IMR-90 (cell line): Measurements from ENCODE around the gene FLCN. TPM values are rescaled to one million over a fixed set of nuclear protein-coding genes. Genes with fewer than 3 reads are reported as not detected.
A peak's percentile ranks its signal among the peaks of the same experiment; 100 is the strongest.

Experiments
- ATAC-seq: fragments of 200-7000 bp; cut with Tn5 transposase; 2 replicates; pipeline ENCODE4 v1.9.1; 2020; ENCODE audit warnings: low read depth, mild to moderate bottlenecking, moderate library complexity
- BruUV-seq: library from RNA; stranded (reverse); fragments of 400-500 nt; replicated peaks from 2 replicates; lab custom pipeline; 2021; lab: Mats Ljungman, UMichigan
- CTCF ChIA-PET: fragments of 300-600 bp; formaldehyde crosslinking; extraction: SDS; loops from one replicate; lab custom pipeline; 2021; ENCODE audit warnings: antibody characterized with exemption; lab: Yijun Ruan, JAX
- POLR2A ChIA-PET: fragments of 300-600 bp; sonication (Branson Sonifier 250); formaldehyde crosslinking; loops from one replicate; lab custom pipeline; 2022; ENCODE audit warnings: antibody characterized with exemption; ENCODE audit not compliant: unreplicated experiment; lab: Charles Lee
- DNase-seq: peaks from one replicate; pipeline ENCODE4 v3.0.0; 2013
- H2AFZ ChIP-seq: replicated peaks from 2 replicates; pipeline ENCODE3; 2013; ENCODE audit warnings: low read length, mild to moderate bottlenecking; ENCODE audit not compliant: poor library complexity
- H2AK5ac ChIP-seq: 2 replicates; pipeline ENCODE4 v1.6.1; 2013; ENCODE audit warnings: low read depth, low read length, inconsistent platforms
- H2AK9ac ChIP-seq: replicated peaks from 2 replicates; pipeline ENCODE3; 2013; ENCODE audit warnings: mild to moderate bottlenecking, low read depth, low read length, moderate library complexity; ENCODE audit not compliant: poor library complexity
- H2BK120ac ChIP-seq: 2 replicates; pipeline ENCODE4 v1.6.1; 2013; ENCODE audit warnings: low read depth, low read length, inconsistent platforms
- H2BK15ac ChIP-seq: 3 replicates; pipeline ENCODE4 v1.6.1; 2013; ENCODE audit warnings: low read depth, low read length, inconsistent platforms
- H2BK20ac ChIP-seq: 2 replicates; pipeline ENCODE4 v1.6.1; 2013; ENCODE audit warnings: low read depth, mild to moderate bottlenecking, inconsistent platforms, low read length, moderate library complexity
- H2BK5ac ChIP-seq: 2 replicates; pipeline ENCODE4 v1.6.1; 2013; ENCODE audit warnings: mild to moderate bottlenecking, low read depth, low read length, inconsistent platforms; ENCODE audit not compliant: poor library complexity, severe bottlenecking
- H3K14ac ChIP-seq: replicated peaks from 2 replicates; pipeline ENCODE4 v1.6.1; 2013; ENCODE audit warnings: low read depth, low read length, inconsistent platforms
- H3K18ac ChIP-seq: 2 replicates; pipeline ENCODE4 v1.6.1; 2013; ENCODE audit warnings: low read depth, low read length, control low read depth
- H3K23ac ChIP-seq: 2 replicates; pipeline ENCODE4 v1.6.1; 2013; ENCODE audit warnings: low read depth, low read length, inconsistent platforms
- H3K27ac ChIP-seq: 2 replicates; pipeline ENCODE4 v1.5.1; 2013; ENCODE audit warnings: mild to moderate bottlenecking, control low read depth, low read length; ENCODE audit not compliant: insufficient read depth
- H3K27me3 ChIP-seq: 2 replicates; pipeline ENCODE4 v1.6.1; 2013; ENCODE audit warnings: low read length; ENCODE audit not compliant: control insufficient read depth, insufficient read depth
- H3K36me3 ChIP-seq: 2 replicates; pipeline ENCODE4 v1.6.1; 2013; ENCODE audit warnings: low read length, mixed read lengths; ENCODE audit not compliant: control insufficient read depth, insufficient read depth
- H3K4ac ChIP-seq: 2 replicates; pipeline ENCODE4 v1.6.1; 2013; ENCODE audit warnings: low read depth, low read length, inconsistent platforms
- H3K4me1 ChIP-seq: 2 replicates; pipeline ENCODE4 v1.6.1; 2013; ENCODE audit warnings: low read length, mixed read lengths; ENCODE audit not compliant: control insufficient read depth, insufficient read depth
- H3K4me2 ChIP-seq: 2 replicates; pipeline ENCODE4 v1.6.1; 2013; ENCODE audit warnings: low read depth, mild to moderate bottlenecking, control low read depth, low read length, moderate library complexity
- H3K4me3 ChIP-seq: 2 replicates; pipeline ENCODE4 v1.5.1; 2013; ENCODE audit warnings: low read depth, mild to moderate bottlenecking, control low read depth, low read length, moderate library complexity; ENCODE audit not compliant: insufficient read depth
- H3K56ac ChIP-seq: 2 replicates; pipeline ENCODE4 v1.6.1; 2013; ENCODE audit warnings: low read length, inconsistent platforms; ENCODE audit not compliant: insufficient read depth; ENCODE audit errors: extremely low read depth
- H3K79me1 ChIP-seq, 2 experiments: 2 replicates each; pipeline ENCODE4 v1.6.1; 2013; ENCODE audit warnings: low read length in 2 of 2, inconsistent platforms in 1 of 2, low read depth in 1 of 2
- H3K9ac ChIP-seq: 2 replicates; pipeline ENCODE4 v1.6.1; 2013; ENCODE audit warnings: low read depth, low read length, control low read depth
- H3K9me1 ChIP-seq: 2 replicates; pipeline ENCODE4 v1.6.1; 2013; ENCODE audit warnings: low read length, inconsistent platforms; ENCODE audit not compliant: insufficient read depth
- H3K9me3 ChIP-seq: 2 replicates; pipeline ENCODE4 v1.6.1; 2013; ENCODE audit warnings: low read length; ENCODE audit not compliant: control insufficient read depth, insufficient read depth
- H4K20me1 ChIP-seq: 2 replicates; pipeline ENCODE4 v1.6.1; 2013; ENCODE audit warnings: low read length, inconsistent platforms; ENCODE audit not compliant: insufficient read depth
- H4K5ac ChIP-seq: 2 replicates; pipeline ENCODE4 v1.6.1; 2013; ENCODE audit warnings: mild to moderate bottlenecking, low read depth, low read length, control low read depth
- H4K8ac ChIP-seq, 2 experiments: 2 replicates each; pipeline ENCODE4 v1.6.1; 2013; ENCODE audit warnings: low read depth in 2 of 2, low read length in 2 of 2, control low read depth in 1 of 2, inconsistent platforms in 1 of 2
- H4K91ac ChIP-seq: 2 replicates; pipeline ENCODE4 v1.6.1; 2013; ENCODE audit warnings: low read depth, low read length, inconsistent platforms; ENCODE audit not compliant: insufficient read depth
- POLR2A ChIP-seq: IDR thresholded peaks from 2 replicates; pipeline ENCODE4 v1.6.1; 2012; ENCODE audit warnings: mild to moderate bottlenecking, low read depth, low read length
- WGBS, 2 experiments: methylation state at CpG; one replicate each; pipeline versions ENCODE4 v1.1.5 to v1.1.7; 2013; ENCODE audit warnings: missing lambda C conversion rate in 2 of 2; ENCODE audit not compliant: insufficient read length in 1 of 2; ENCODE audit errors: extremely low coverage in 2 of 2; 5-methylcytosine and 5-hydroxymethylcytosine counted together
- dilution Hi-C: fragments of 300-500 bp; cut with HindIII; formaldehyde crosslinking; loops from one replicate; pipeline ENCODE4 v1.14.3; 2018; ENCODE audit warnings: low sequenced_read_pairs; ENCODE audit not compliant: unreplicated experiment
- in situ Hi-C: fragments of 300-500 bp; cut with MboI; formaldehyde crosslinking; loops from 3 replicates; pipeline ENCODE4 v1.14.3; 2019; ENCODE audit warnings: low sequenced_read_pairs, inconsistent platforms, mixed read lengths
- intact Hi-C: fragments of 100-400 bp; cut with micrococcal nuclease; formaldehyde crosslinking; loops from 2 replicates; pipeline ENCODE4 v1.10.0; 2022
- polyA plus RNA-seq, 3 experiments: library from polyadenylated mRNA; depleted of rRNA; stranded (reverse); fragments of >200 nt; gene quantifications; 2 replicates each; pipeline ENCODE4 v1.2.3, GENCODE V29; 2012; ENCODE audit warnings: low replicate concordance in 1 of 3
- total RNA-seq: library from RNA; depleted of rRNA; stranded (reverse); fragments of >200 nt; gene quantifications from 2 replicates; pipeline ENCODE4 v1.2.3, GENCODE V29; 2012

Gene FLCN
- total and polyA plus RNA-seq, 2 of the 4 experiments (the other 2 are of a cell fraction) = 16.8 to 24.8 TPM

DNA sequence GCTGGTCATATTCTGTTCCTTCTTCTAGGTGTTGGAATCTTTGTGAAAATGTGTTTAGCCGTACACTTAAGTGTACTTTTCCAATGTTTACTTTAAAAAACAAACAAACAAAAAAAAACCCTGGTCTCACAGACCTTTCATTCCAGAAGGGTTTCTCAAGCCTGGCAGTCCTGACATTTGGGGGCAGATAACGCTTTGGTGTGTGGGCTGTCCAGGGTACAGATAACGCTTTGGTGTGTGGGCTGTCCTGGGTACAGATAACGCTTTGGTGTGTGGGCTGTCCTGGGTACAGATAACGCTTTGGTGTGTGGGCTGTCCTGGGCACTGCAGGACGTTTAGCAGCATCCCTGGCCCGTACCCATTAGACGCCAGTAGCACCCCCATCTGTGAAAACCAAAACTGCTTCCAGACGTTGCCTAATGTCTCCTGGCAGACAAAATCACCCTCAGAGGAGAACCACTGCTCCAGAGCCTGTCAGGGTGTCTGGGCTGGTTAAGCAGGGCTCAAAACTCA lies 15.2 kb upstream of the FLCN start:
- Histone ChIP-seq H3K23ac (no peak overlapping the region), H4K5ac (no peak overlapping the region), H3K14ac (no peak overlapping the region), H3K27ac (no peak overlapping the region), H3K4me1 (no peaks in the 10 kb centered on the region), H3K9me3 (no peaks in the 10 kb centered on the region), H4K91ac (no peak overlapping the region), H4K20me1 (no peaks in the 10 kb centered on the region), H3K79me1 (peaks cover 3 to 7% of the 10 kb centered on the region in 2 experiments; a peak in 1 of 4 replicates), H2AK5ac (no peak overlapping the region), H3K4me2 (no peak overlapping the region), H2BK15ac (no peak overlapping the region), H3K36me3 (peaks cover 43% of the 10 kb centered on the region), H3K4ac (no peak overlapping the region), H2BK120ac (no peak overlapping the region), H2AFZ (no peak overlapping the region), H3K18ac (no peak overlapping the region), H3K27me3 (no peaks in the 10 kb centered on the region), H2AK9ac (peak overlapping the region; percentile 15), H3K9ac (no peak overlapping the region), H4K8ac (no peak overlapping the region), H2BK20ac (no peak overlapping the region), H3K4me3 (no peak overlapping the region), H3K9me1 (peaks cover 3% of the 10 kb centered on the region; the same call in 1 of the 2 replicates), H2BK5ac (no peak overlapping the region), H3K56ac (no peak overlapping the region)
- in situ Hi-C loops (no loop called here), intact Hi-C loops (no loop called here), dilution Hi-C loops (no loop called here)
- ATAC-seq (no peak), DNase-seq (no peak)
- WGBS, 2 experiments = 100% methylated on average over 3 of the region's 9 CpGs; no CpG with 5 or more reads in 1 of the 2 experiments
- no TSS peak for BruUV-seq
- ChIA-PET POLR2A (no interaction called here), CTCF (no interaction called here)
- no peak for TF ChIP-seq POLR2A
